A549 (cell line): ENCODE measurements around the gene SNAP25. TPM values are rescaled to one million over a fixed set of nuclear protein-coding genes. Genes with fewer than 3 reads are reported as not detected.

ENCODE experiments used
- ATAC-seq, 2 experiments: fragments of 200-7000 bp in 1 of 2; fragments of >200 bp in 1 of 2; cut with Nextera tagmentation in 1 of 2; cut with Tn5 transposase in 1 of 2; 3 replicates each; pipeline versions ENCODE4 v1.8.0 to v1.9.1; 2018 to 2020; ENCODE audit warnings: mild to moderate bottlenecking in 1 of 2, moderate library complexity in 1 of 2
- CTCF ChIA-PET: fragments of 300-600 bp; sonication (Branson Sonifier 250); formaldehyde crosslinking; extraction: SDS; loops from one replicate; lab custom pipeline; 2021; ENCODE audit warnings: antibody characterized with exemption, inconsistent platforms; lab: Yijun Ruan, JAX
- POLR2A ChIA-PET: fragments of 350-600 bp; formaldehyde crosslinking; extraction: SDS; loops from one replicate; lab custom pipeline; 2021; ENCODE audit warnings: antibody characterized with exemption, inconsistent platforms; lab: Yijun Ruan, JAX
- DNase-seq, 2 experiments: peaks; one replicate each; pipeline versions ENCODE4 v3.0.0 to v3.0.0-alpha.2; 2011 to 2016; ENCODE audit warnings: low read depth in 1 of 2, low spot score in 1 of 2
- FAIRE-seq: peaks from 2 replicates; lab custom pipeline; 2011; peaks lifted over from hg19 to GRCh38; lab: Jason Lieb, UNC
- H3K27ac ChIP-seq, 2 experiments: fragments of >200 bp; sonication (Bioruptor Twin); formaldehyde crosslinking; 3 replicates each; pipeline ENCODE4 v1.5.1; 2016 to 2017
- H3K4me1 ChIP-seq: fragments of >200 bp; sonication (Bioruptor Twin); formaldehyde crosslinking; 3 replicates; pipeline ENCODE4 v1.6.1; 2016
- H3K4me2 ChIP-seq: fragments of >200 bp; sonication (Bioruptor Twin); formaldehyde crosslinking; 3 replicates; pipeline ENCODE4 v1.6.1; 2016
- H3K4me3 ChIP-seq: fragments of >200 bp; sonication (Bioruptor Twin); formaldehyde crosslinking; 3 replicates; pipeline ENCODE4 v1.5.1; 2016
- H3K9me3 ChIP-seq: fragments of >200 bp; sonication (Bioruptor Twin); formaldehyde crosslinking; 3 replicates; pipeline ENCODE4 v1.6.1; 2016
- EHF ChIP-seq: fragments of 250-450 bp; sonication (Bioruptor Pico); IDR thresholded peaks from 2 replicates; pipeline ENCODE4 v1.5.0; 2020; ENCODE audit warnings: mild to moderate bottlenecking
- EHMT2 ChIP-seq: fragments of 200-600 bp; sonication (generic); IDR thresholded peaks from 2 replicates; pipeline ENCODE4 v1.6.1; 2016; ENCODE audit warnings: antibody characterized with exemption, low read depth, mild to moderate bottlenecking, moderate library complexity
- ESRRA ChIP-seq: fragments of 150-350 bp; IDR thresholded peaks from 2 replicates; pipeline ENCODE4 v1.6.1; 2014; ENCODE audit warnings: mild to moderate bottlenecking, low read length, borderline replicate concordance
- HDAC2 ChIP-seq: fragments of 200-600 bp; sonication (generic); IDR thresholded peaks from 2 replicates; pipeline ENCODE4 v1.6.1; 2016
- HEYL ChIP-seq: fragments of 250-450 bp; sonication (Bioruptor Pico); IDR thresholded peaks from 2 replicates; pipeline ENCODE4 v1.8.0; 2021; ENCODE audit warnings: mild to moderate bottlenecking, moderate library complexity
- JUNB ChIP-seq: fragments of >200 bp; sonication (Bioruptor Twin); formaldehyde crosslinking; IDR thresholded peaks from 2 replicates; pipeline ENCODE4 v1.6.1; 2016
- KDM1A ChIP-seq: fragments of 200-600 bp; sonication (generic); IDR thresholded peaks from 2 replicates; pipeline ENCODE4 v1.6.1; 2016; ENCODE audit warnings: low read depth, mild to moderate bottlenecking
- PHF8 ChIP-seq: fragments of 200-600 bp; sonication (generic); IDR thresholded peaks from 2 replicates; pipeline ENCODE4 v1.6.1; 2016; ENCODE audit warnings: low read depth, mild to moderate bottlenecking, antibody characterized with exemption, moderate library complexity, borderline replicate concordance
- POLR2AphosphoS2 ChIP-seq: conservative IDR thresholded peaks from 2 replicates; pipeline ENCODE4 v1.6.1; 2012; ENCODE audit warnings: low read length, improper control_type of control experiment, inconsistent platforms
- RAD21 ChIP-seq, 2 experiments: fragments of >200 bp in 1 of 2; sonication (Bioruptor Twin) in 1 of 2; formaldehyde crosslinking in 1 of 2; IDR thresholded peaks in 1 of 2; conservative IDR thresholded peaks in 1 of 2; 2 replicates in 1 of 2; 3 replicates in 1 of 2; pipeline ENCODE4 v1.6.1; 2012 to 2018; ENCODE audit warnings: inconsistent platforms in 1 of 2
- RARB ChIP-seq: fragments of 250-450 bp; sonication (Bioruptor Pico); IDR thresholded peaks from 2 replicates; pipeline ENCODE4 v1.8.0; 2021; ENCODE audit warnings: mild to moderate bottlenecking, moderate library complexity
- RNF2 ChIP-seq: fragments of 200-600 bp; sonication (generic); IDR thresholded peaks from 2 replicates; pipeline ENCODE4 v1.6.1; 2016; ENCODE audit warnings: low read depth, mild to moderate bottlenecking, antibody characterized with exemption, moderate library complexity, borderline replicate concordance
- ZNF302 ChIP-seq: fragments of 250-450 bp; sonication (Bioruptor Pico); IDR thresholded peaks from 2 replicates; pipeline ENCODE4 v1.9.0; 2021; ENCODE audit warnings: inconsistent platforms, mild to moderate bottlenecking, moderate library complexity
- WGBS: methylation state at CpG from one replicate; pipeline ENCODE4 v1.1.6; 2017; ENCODE audit errors: missing lambda C conversion rate; 5-methylcytosine and 5-hydroxymethylcytosine counted together
- polyA plus RNA-seq, 4 experiments: library from polyadenylated mRNA; depleted of rRNA in 3 of 4; stranded (reverse); fragments of >200 nt; fragmentation: RNase III in 1 of 4; extraction: RNeasy Plus Mini Kit Qiagen cat#74134 plus additional on column Dnase treatment in 1 of 4; gene quantifications; 2 replicates in 3 of 4; 3 replicates in 1 of 4; pipeline ENCODE4 v1.2.3, GENCODE V29; 2011 to 2017
- TF ChIP-seq, protein P1 (sequence below): fragments of 250-450 bp; sonication (Bioruptor Pico); IDR thresholded peaks from 2 replicates; pipeline ENCODE4 v1.5.0; 2020; ENCODE audit warnings: low read depth, mild to moderate bottlenecking, moderate library complexity
- TF ChIP-seq, protein P2 (sequence below): fragments of 450-650 bp; IDR thresholded peaks from 2 replicates; pipeline ENCODE4 v1.6.1; 2014; ENCODE audit warnings: antibody characterized with exemption
- TF ChIP-seq, protein P3 (sequence below): fragments of 150-350 bp; IDR thresholded peaks from 2 replicates; pipeline ENCODE4 v1.6.1; 2014; ENCODE audit warnings: low read depth, mild to moderate bottlenecking, low read length
- TF ChIP-seq, protein P4 (sequence below): fragments of >200 bp; sonication (Bioruptor Twin); formaldehyde crosslinking; IDR thresholded peaks from 3 replicates; pipeline ENCODE4 v1.5.1; 2016

Gene SNAP25
- polyA plus RNA-seq, 2 of the 4 experiments (the other 2 are of a cell fraction): 39.6 to 53.6 TPM

DNA sequence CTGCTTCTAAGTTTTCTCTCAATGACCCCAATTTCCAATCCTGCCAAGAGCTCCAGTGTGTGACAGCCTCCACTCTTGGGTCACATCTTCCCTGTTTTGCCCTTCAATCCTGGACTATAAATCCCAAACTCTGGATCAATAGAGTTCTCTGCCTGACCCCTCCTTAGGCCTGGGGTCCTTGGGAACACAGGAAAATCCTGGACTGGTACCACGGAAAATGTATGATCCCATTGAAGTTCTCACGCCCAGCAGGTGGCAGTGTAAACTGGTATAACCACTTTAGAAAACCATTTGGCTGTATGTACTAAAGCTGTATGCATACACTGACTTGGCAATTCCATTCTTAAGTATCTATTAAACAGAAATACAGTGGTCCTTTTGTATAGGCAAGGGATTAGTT is 98.0 kb downstream of the SNAP25 start (continued):
- TF ChIP-seq, protein P1, sequence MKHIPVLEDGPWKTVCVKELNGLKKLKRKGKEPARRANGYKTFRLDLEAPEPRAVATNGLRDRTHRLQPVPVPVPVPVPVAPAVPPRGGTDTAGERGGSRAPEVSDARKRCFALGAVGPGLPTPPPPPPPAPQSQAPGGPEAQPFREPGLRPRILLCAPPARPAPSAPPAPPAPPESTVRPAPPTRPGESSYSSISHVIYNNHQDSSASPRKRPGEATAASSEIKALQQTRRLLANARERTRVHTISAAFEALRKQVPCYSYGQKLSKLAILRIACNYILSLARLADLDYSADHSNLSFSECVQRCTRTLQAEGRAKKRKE (CRISPR knock-in tag): no peak
- TF ChIP-seq RAD21 (conservative IDR thresholded peaks at IDR 0.05 in 1 of 2, IDR thresholded peaks at IDR 0.05 in 1 of 2) (peak; percentile 48 to 65; a peak in 4 of 5 replicates), KDM1A (no peak), ZNF302 (CRISPR knock-in tag) (no peak), RARB (CRISPR knock-in tag) (no peak), HEYL (CRISPR knock-in tag) (no peak), POLR2AphosphoS2 (no peak), RNF2 (no peak), PHF8 (no peak), EHMT2 (no peak), ESRRA (no peak), HDAC2 (no peak), EHF (CRISPR knock-in tag) (no peak)
- TF ChIP-seq, protein P2, sequence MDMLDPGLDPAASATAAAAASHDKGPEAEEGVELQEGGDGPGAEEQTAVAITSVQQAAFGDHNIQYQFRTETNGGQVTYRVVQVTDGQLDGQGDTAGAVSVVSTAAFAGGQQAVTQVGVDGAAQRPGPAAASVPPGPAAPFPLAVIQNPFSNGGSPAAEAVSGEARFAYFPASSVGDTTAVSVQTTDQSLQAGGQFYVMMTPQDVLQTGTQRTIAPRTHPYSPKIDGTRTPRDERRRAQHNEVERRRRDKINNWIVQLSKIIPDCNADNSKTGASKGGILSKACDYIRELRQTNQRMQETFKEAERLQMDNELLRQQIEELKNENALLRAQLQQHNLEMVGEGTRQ: no peak
- TF ChIP-seq, protein P3, sequence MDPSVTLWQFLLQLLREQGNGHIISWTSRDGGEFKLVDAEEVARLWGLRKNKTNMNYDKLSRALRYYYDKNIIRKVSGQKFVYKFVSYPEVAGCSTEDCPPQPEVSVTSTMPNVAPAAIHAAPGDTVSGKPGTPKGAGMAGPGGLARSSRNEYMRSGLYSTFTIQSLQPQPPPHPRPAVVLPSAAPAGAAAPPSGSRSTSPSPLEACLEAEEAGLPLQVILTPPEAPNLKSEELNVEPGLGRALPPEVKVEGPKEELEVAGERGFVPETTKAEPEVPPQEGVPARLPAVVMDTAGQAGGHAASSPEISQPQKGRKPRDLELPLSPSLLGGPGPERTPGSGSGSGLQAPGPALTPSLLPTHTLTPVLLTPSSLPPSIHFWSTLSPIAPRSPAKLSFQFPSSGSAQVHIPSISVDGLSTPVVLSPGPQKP: no peak
- TF ChIP-seq, protein P4, sequence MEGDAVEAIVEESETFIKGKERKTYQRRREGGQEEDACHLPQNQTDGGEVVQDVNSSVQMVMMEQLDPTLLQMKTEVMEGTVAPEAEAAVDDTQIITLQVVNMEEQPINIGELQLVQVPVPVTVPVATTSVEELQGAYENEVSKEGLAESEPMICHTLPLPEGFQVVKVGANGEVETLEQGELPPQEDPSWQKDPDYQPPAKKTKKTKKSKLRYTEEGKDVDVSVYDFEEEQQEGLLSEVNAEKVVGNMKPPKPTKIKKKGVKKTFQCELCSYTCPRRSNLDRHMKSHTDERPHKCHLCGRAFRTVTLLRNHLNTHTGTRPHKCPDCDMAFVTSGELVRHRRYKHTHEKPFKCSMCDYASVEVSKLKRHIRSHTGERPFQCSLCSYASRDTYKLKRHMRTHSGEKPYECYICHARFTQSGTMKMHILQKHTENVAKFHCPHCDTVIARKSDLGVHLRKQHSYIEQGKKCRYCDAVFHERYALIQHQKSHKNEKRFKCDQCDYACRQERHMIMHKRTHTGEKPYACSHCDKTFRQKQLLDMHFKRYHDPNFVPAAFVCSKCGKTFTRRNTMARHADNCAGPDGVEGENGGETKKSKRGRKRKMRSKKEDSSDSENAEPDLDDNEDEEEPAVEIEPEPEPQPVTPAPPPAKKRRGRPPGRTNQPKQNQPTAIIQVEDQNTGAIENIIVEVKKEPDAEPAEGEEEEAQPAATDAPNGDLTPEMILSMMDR: peak; percentile 46; the same call in 2 of the 3 replicates

DNA sequence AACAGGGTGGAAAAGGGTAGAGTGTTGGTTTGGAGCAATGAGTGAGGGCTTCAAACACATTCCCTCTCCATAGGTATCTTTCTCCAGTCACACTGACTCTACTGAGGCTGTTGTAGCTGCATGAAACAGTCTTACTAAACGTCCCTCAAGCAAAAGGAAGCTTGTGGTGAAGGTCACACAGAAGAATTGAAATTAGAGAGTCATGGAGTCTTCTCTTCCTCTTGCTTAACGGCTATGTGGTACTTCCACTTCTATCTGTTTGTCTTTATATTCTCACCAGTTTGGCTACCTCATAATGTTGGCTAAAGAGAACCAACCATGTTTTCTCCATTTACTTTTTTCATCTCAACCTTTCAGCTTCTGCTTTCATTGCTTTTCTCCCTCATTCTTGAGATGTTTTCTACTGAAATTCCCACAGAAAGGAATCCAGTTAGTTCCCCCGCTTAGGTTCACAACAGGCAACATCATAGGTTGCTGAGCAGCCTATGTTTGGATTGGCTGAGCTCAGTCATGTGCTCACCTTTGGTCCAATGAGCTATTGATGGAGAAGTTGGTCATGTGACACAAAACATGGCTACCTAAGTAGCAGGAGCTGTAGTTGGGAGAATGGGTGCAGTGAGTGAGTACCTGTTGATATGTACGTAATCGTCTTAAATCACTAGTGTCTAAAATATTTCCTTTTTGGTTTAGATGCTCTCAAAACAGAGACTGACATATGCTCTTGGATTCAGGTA is 99.8 kb downstream of the SNAP25 start:
- FAIRE-seq (peak; percentile 7), ATAC-seq (no peak), DNase-seq (no peak)
- ChIA-PET POLR2A (interaction anchor here (0.6 to 2.4 kb wide), 3 partner anchors 34 to 116 kb away, joined by 3 to 9 read pairs (median 4); partner anchors contain the start of gene MKKS), CTCF (interaction anchor here (0.5 to 3.9 kb wide), 7 partner anchors 9 to 340 kb away, joined by 3 to 21 read pairs (median 5); no protein-coding TSS in a partner anchor)
- Histone ChIP-seq H3K9me3 (peaks cover 27% of the 10 kb centered on the region), H3K27ac (peak overlapping the region in 1 of 2 experiments; percentile 56; a peak in 4 of 6 replicates), H3K4me1 (peaks cover 33% of the 10 kb centered on the region), H3K4me2 (no peak overlapping the region), H3K4me3 (no peak overlapping the region)
- TF ChIP-seq JUNB: no peak
- TF ChIP-seq, protein P2: peak; percentile 87
- 76% methylated on average over 5 of the region's 5 CpGs for WGBS
